IgD-negative memory B cell (primary cell): Measurements from ENCODE around the gene CWC15. TPM values are rescaled to one million over a fixed set of nuclear protein-coding genes. Genes with fewer than 3 reads are reported as not detected.
A peak's percentile ranks its signal among the peaks of the same experiment; 100 is the strongest.
"Not testable (repeated sequence)": the region's sequence is repeated elsewhere in the genome, so short reads cannot be mapped to it uniquely, and the experiment has no call there.

Source experiments
- H3K27ac Mint-ChIP-seq, 3 donors: one replicate each; pipeline ENCODE4 v1.8.0; 2020 to 2022; ENCODE audit warnings: mild to moderate bottlenecking in 3 of 3, mixed read lengths in 3 of 3, moderate library complexity in 1 of 3
- H3K27me3 Mint-ChIP-seq: one replicate; pipeline ENCODE4 v1.8.0; 2021; ENCODE audit warnings: mixed read lengths
- H3K36me3 Mint-ChIP-seq: one replicate; pipeline ENCODE4 v1.8.0; 2020; ENCODE audit warnings: mild to moderate bottlenecking, mixed read lengths
- H3K4me1 Mint-ChIP-seq, 3 donors: one replicate each; pipeline ENCODE4 v1.8.0; 2020 to 2022; ENCODE audit warnings: mixed read lengths in 3 of 3, mild to moderate bottlenecking in 1 of 3
- H3K4me3 Mint-ChIP-seq, 4 donors: one replicate each; pipeline ENCODE4 v1.8.0; 2020 to 2022; ENCODE audit warnings: mild to moderate bottlenecking in 4 of 4, mixed read lengths in 4 of 4, moderate library complexity in 3 of 4
- H3K9me3 Mint-ChIP-seq, 3 donors: one replicate each; pipeline ENCODE4 v1.8.0; 2020 to 2021; ENCODE audit warnings: mixed read lengths in 3 of 3, mild to moderate bottlenecking in 1 of 3
- polyA plus RNA-seq: library from polyadenylated mRNA; unstranded; fragments of 300-500 nt; fragmentation: Illumina TruSeq; gene quantifications from one replicate; pipeline ENCODE4 v1.2.3, GENCODE V29; 2021

CWC15 gene
- polyA plus RNA-seq, 1 donor from 2014 or later: 56.3 TPM

DNA sequence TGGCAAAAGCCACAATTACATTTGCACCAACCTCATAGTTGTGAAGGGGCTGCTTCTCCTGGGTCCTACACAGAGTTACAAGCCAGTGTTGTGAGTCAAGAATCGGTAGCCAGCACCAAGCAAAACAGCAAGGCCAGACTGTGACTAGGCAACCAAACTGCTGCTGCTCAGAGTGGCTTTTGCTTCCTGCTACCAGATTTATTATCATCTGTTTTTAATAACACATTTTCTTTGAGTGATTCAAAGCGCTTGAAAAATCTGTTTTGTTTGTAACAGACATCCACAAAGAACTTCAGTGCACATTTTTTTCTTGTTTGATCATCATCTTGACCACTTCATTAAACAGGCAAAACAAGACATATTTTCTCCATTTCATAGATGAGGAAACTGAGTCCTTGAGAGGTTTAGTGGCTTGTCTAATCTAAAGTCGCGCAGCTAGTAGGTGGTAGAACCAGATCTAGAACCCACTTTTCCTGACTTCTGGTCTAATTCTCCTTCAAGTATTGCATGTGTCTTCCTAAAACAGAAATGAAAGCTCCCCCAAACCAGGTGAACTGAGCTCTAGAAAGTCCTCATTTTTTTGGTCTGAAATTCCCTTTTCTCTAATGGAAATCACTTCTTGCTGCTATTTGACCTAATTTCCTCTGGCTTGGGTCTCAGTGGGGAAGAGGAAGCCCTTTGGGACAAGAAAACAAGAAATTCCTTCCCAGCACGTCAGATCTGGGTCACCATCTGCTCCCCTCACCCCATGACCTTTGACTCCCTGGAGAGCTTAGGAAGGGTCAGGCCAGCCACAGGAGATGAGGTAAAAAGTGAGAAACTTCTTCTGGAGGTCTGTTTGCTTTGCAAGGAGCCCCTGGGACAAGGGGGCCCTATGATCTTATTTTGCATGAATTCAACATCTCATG, 39.9 kb downstream of the CWC15 start:
- no peaks in the 10 kb centered on the region for H3K36me3 Mint-ChIP-seq
- H3K4me1 Mint-ChIP-seq: no peaks in the 10 kb centered on the region
- peaks cover 0 to 4% (median 4%) of the 10 kb centered on the region in 3 donors for H3K9me3 Mint-ChIP-seq
- no peak overlapping the region for H3K27ac Mint-ChIP-seq
- peaks cover 4% of the 10 kb centered on the region for H3K27me3 Mint-ChIP-seq
- no peak overlapping the region for H3K4me3 Mint-ChIP-seq

DNA sequence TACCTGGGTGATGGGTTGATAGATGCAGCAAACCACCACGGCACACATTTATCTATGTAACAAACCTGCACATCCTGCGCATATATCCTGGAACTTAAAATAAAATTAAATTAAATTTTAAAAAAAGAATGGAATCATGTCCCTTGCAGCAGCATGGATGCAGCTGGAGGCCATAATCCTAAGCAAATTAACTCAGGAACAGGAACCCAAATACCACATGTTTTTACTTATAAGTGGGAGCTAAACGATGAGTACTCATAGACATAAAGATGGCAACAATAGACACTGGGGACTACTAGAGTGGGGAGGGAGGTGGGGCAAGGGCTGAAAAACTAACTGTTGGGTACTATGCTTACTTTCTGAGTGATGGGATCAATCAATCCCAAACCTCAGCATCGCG, 40.9 kb downstream of the CWC15 start:
- Mint-ChIP-seq H3K27ac (no peak overlapping the region), H3K36me3 (no peaks in the 10 kb centered on the region), H3K9me3 (peaks cover 0 to 4% (median 4%) of the 10 kb centered on the region in 3 donors), H3K4me1 (no peaks in the 10 kb centered on the region), H3K27me3 (peaks cover 4% of the 10 kb centered on the region), H3K4me3 (no peak overlapping the region)

DNA sequence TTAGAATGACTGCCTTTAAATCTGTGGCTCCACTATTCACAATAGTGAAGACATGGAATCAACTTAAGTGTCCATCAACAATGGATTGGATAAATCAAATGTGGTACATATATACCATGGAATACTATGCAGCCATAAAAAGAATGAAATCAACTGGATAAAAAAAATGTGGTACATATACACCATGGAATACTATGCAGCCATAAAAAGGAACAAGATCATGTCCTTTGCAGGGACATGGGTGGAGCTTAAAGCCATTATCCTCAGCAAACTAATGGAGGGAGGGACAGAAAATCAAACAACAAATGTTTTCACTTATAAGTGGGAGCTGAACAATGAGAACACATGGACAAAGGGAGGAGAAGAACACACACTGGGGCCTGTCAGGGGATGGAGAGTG, 41.3 kb downstream of the CWC15 start:
- H3K27ac Mint-ChIP-seq, H3K36me3 Mint-ChIP-seq, H3K9me3 Mint-ChIP-seq, H3K4me1 Mint-ChIP-seq, H3K27me3 Mint-ChIP-seq, H3K4me3 Mint-ChIP-seq: not testable (repeated sequence)

DNA sequence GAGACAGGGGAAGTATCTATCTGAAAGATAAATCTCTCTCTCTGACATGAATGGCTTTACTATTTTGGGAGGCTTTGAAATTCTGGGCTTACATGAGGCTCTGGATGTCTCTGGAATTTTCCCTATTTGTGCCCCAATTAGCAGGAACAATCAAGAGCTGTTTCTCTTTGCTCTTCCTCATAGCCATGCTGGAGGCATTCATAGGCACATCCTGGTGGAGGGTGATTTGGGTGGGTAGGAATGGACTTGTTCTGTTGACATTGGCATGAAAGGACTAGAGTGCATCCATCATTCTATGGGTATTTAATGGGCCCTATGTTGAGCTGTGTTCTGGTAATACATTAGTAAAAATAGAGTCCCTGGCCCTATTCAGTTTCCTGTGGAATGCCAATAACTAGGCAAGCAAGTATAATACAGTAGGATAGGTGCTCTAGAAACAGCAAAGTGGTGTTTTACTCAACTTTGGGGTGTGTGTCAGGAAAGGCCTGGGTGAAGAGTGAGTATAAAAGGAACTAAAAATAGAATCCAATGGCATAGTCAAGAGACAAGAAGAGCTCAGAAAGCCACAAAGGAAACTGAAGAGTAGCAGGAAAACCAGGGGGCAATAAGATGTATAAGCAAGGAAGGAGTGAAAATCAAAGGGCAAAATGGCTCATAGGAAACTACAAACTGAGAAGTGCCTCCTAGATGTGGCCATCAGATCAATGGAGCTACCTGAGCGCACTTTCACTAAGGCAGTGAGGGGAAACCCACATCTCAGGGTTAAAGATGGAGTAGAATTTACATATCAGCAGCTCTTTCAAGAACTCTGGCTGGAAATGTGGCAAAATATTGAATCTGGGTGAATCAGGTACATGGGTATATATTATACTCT, 45.0 kb downstream of the CWC15 start:
- H3K9me3 Mint-ChIP-seq: peaks cover 0 to 6% (median 4%) of the 10 kb centered on the region in 3 donors
- H3K4me1 Mint-ChIP-seq: peaks cover 0 to 8% (median 5%) of the 10 kb centered on the region in 3 donors
- no peak overlapping the region for H3K4me3 Mint-ChIP-seq
- no peaks in the 10 kb centered on the region for H3K36me3 Mint-ChIP-seq
- peaks cover 3% of the 10 kb centered on the region for H3K27me3 Mint-ChIP-seq
- no peak overlapping the region for H3K27ac Mint-ChIP-seq

- Mint-ChIP-seq H3K4me3 (no peak overlapping the region), H3K36me3 (no peaks in the 10 kb centered on the region), H3K27ac (no peak overlapping the region), H3K9me3 (peaks cover 0 to 3% (median 0%) of the 10 kb centered on the region in 3 donors), H3K4me1 (peaks cover 0 to 14% (median 5%) of the 10 kb centered on the region in 3 donors), H3K27me3 (peaks cover 3% of the 10 kb centered on the region)
These were observed 46.6 kb downstream of the CWC15 start for GRCh38 chr11:94926698-94927237.

- no peak overlapping the region for H3K27ac Mint-ChIP-seq
- H3K36me3 Mint-ChIP-seq: no peaks in the 10 kb centered on the region
- peaks cover 3% of the 10 kb centered on the region for H3K27me3 Mint-ChIP-seq
- H3K4me3 Mint-ChIP-seq: no peak overlapping the region
- H3K4me1 Mint-ChIP-seq: peaks cover 0 to 14% (median 5%) of the 10 kb centered on the region in 3 donors
- H3K9me3 Mint-ChIP-seq: peaks cover 0 to 3% (median 0%) of the 10 kb centered on the region in 3 donors
These were observed 47.1 kb downstream of the CWC15 start for GRCh38 chr11:94926271-94926625.

GRCh38 chr11:94925422-94926270, 47.7 kb downstream of the CWC15 start:
- peaks cover 0 to 14% (median 5%) of the 10 kb centered on the region in 3 donors for H3K4me1 Mint-ChIP-seq
- H3K27me3 Mint-ChIP-seq: peaks cover 2% of the 10 kb centered on the region
- H3K4me3 Mint-ChIP-seq: no peak overlapping the region
- H3K36me3 Mint-ChIP-seq: peaks cover 2% of the 10 kb centered on the region
- peaks cover 0 to 3% (median 0%) of the 10 kb centered on the region in 3 donors for H3K9me3 Mint-ChIP-seq
- peak overlapping the region in 1 of 3 donors; percentile 88 for H3K27ac Mint-ChIP-seq

DNA sequence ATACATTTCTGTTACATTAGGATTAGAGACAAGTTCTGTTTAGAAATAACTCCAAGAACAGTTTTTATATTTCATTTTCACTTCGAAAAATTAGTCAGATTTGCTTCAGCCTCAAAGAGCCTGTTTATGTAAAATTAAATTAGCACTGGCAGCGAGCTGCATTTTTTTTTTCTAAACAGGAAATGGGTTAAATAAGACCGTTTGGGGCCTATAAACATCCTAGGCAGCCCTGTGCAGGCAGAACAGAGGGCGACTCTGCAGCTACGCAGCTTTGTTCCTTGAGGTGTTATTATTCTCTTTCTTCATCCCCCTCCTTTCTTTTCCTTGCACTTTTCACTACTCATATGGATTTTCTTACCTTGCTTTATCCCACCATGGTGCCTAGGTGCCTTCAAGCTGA, 48.7 kb downstream of the CWC15 start:
- H3K27me3 Mint-ChIP-seq: peaks cover 2% of the 10 kb centered on the region
- H3K36me3 Mint-ChIP-seq: peaks cover 3% of the 10 kb centered on the region
- peak overlapping the region in 1 of 4 donors; percentile 10 for H3K4me3 Mint-ChIP-seq
- H3K4me1 Mint-ChIP-seq: peaks cover 0 to 14% (median 5%) of the 10 kb centered on the region in 3 donors
- no peak overlapping the region for H3K27ac Mint-ChIP-seq
- peaks cover 0 to 1% (median 0%) of the 10 kb centered on the region in 3 donors for H3K9me3 Mint-ChIP-seq

DNA sequence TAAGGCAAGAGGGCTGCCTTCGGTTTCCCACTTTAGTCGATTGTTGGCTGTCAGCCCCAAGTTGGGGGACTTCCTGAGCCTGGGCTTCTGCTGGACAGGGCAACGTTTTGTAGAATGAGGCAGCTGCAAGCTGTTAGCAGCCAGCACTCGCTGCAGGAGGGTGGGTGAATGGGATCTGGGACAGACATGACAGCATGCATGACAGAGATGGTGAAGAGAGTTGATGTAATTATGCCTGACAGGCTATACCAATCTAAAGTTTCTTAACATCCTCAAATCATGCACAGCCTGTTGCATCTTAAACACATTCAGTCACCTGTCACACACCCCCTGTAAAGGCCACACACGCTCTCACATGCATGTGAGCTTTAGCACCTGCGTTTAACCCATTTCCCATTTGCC, 49.2 kb downstream of the CWC15 start:
- Mint-ChIP-seq H3K27me3 (peaks cover 2% of the 10 kb centered on the region), H3K36me3 (peaks cover 3% of the 10 kb centered on the region), H3K4me3 (peak overlapping the region in 1 of 4 donors; percentile 10), H3K4me1 (peaks cover 0 to 14% (median 5%) of the 10 kb centered on the region in 3 donors), H3K9me3 (peaks cover 0 to 1% (median 0%) of the 10 kb centered on the region in 3 donors), H3K27ac (no peak overlapping the region)

GRCh38 chr11:94923004-94923334, 50.4 kb downstream of the CWC15 start:
- H3K27me3 Mint-ChIP-seq: peaks cover 2% of the 10 kb centered on the region
- peaks cover 3% of the 10 kb centered on the region for H3K36me3 Mint-ChIP-seq
- no peak overlapping the region for H3K4me3 Mint-ChIP-seq
- H3K27ac Mint-ChIP-seq: no peak overlapping the region
- peaks cover 0 to 1% (median 0%) of the 10 kb centered on the region in 3 donors for H3K9me3 Mint-ChIP-seq
- peaks cover 0 to 14% (median 5%) of the 10 kb centered on the region in 3 donors for H3K4me1 Mint-ChIP-seq

GRCh38 chr11:94922321-94923003, 50.9 kb downstream of the CWC15 start:
- Mint-ChIP-seq H3K4me3 (no peak overlapping the region), H3K4me1 (peaks cover 0 to 14% (median 5%) of the 10 kb centered on the region in 3 donors), H3K36me3 (peaks cover 3% of the 10 kb centered on the region), H3K9me3 (peaks cover 0 to 1% (median 0%) of the 10 kb centered on the region in 3 donors), H3K27me3 (peaks cover 2% of the 10 kb centered on the region), H3K27ac (no peak overlapping the region)

DNA sequence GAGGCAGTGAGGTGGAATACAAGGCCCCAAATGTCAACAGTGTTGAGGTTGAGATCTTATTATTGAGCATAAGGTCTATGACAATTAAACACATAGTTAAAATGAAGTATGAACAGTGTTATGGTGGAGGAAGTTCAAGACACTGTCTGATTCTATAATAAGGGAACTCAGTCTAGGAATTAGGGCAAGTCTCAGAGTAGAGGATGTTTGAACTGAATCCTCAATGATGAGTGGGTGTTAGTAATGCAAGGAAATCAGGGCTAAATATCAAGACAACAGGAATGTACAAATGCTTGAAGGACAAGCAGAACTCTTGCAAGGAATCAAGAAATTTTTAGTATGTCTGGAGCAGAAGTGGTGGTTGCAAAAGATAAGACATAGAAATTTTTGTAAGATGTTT, 53.0 kb downstream of the CWC15 start:
- Mint-ChIP-seq H3K4me1 (peaks cover 0 to 14% (median 5%) of the 10 kb centered on the region in 3 donors), H3K4me3 (no peak overlapping the region), H3K27ac (no peak overlapping the region), H3K36me3 (peaks cover 3% of the 10 kb centered on the region), H3K27me3 (no peaks in the 10 kb centered on the region), H3K9me3 (peaks cover 0 to 1% (median 0%) of the 10 kb centered on the region in 3 donors)

DNA sequence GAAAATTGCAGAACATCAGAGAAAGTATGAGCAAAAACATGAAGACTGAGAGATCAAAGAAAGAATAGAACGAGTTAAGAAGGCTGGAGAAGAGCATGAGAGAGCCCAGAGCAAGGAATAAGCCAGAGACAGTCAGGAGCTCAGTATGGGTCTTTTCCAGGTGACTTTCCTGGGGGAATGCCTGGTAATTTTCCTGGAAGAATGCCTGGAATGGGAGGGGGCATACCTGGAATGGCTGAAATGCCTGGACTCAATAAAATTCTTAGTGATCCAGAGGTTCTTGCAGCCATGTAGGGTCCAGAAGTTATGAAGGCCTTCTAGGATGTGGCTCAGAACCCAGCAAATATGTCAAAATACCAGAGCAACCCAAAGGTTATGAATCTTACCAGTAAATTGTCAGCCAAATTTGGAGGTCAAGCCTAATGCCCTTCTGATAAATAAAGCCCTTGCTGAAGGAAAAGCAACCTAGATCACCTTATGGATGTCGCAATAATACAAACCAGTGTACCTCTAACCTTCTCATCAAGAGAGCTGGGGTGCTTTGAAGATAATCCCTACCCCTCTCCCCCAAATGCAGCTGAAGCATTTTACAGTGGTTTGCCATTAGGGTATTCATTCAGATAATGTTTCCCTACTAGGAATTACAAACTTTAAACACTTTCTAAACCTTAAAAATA, 59.5 kb downstream of the CWC15 start:
- not testable (repeated sequence) for H3K9me3 Mint-ChIP-seq, H3K27me3 Mint-ChIP-seq, H3K4me1 Mint-ChIP-seq, H3K4me3 Mint-ChIP-seq, H3K36me3 Mint-ChIP-seq
- peak overlapping the region in 1 of 3 donors; percentile 79 for H3K27ac Mint-ChIP-seq
